LNCAP (cell line): ENCODE measurements around the gene PDLIM7.
A peak's percentile ranks its signal among the peaks of the same experiment; 100 is the strongest.

Experiments used
- TF ChIP-seq, protein P1 (sequence below): fragments of 450-650 bp; IDR thresholded peaks from 2 replicates; pipeline ENCODE4 v1.5.1; 2017; ENCODE audit warnings: mild to moderate bottlenecking

PDLIM7 gene

DNA sequence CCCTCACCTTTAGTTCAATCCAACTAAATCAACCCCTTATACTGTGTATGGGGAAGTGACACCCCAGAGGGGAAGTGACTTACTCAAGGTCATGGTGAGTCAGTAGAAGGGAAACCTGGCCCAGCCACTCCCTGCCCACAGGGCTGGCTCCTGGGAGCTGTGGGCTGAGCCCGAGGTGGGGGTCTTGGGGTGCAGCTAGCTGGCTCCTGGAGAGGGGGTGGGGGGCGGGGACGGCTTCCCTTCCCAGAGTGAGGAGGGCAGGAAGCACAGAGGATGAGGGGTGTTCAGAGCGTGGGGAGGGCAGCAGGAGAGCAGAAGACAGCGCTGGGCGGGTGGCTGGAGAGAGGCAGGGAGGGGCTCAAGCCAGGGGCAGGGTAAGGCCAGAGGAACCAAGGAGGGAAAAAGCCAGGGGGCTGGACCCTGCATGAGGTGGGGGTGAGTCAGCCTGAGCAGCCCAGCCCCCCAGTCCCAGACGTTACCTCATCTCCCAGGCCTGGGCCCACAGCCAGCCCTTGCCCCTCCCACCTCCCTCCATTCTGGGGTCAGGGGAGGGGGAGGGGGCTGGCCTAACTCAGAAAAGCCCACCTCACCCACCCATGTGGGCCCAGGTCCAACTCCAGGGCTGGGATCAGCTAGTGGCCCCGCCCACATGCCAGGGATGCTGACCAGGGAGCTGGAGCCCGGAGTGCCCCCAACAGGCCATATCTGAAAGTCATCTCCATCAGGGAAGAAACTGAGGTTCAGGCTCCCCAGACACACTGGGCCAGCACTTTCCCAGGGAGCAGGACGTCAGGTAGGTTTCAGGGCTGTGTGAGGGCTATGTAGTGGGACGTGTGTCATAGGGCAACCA, 2.8 kb downstream of the PDLIM7 start:
- TF ChIP-seq, protein P1, sequence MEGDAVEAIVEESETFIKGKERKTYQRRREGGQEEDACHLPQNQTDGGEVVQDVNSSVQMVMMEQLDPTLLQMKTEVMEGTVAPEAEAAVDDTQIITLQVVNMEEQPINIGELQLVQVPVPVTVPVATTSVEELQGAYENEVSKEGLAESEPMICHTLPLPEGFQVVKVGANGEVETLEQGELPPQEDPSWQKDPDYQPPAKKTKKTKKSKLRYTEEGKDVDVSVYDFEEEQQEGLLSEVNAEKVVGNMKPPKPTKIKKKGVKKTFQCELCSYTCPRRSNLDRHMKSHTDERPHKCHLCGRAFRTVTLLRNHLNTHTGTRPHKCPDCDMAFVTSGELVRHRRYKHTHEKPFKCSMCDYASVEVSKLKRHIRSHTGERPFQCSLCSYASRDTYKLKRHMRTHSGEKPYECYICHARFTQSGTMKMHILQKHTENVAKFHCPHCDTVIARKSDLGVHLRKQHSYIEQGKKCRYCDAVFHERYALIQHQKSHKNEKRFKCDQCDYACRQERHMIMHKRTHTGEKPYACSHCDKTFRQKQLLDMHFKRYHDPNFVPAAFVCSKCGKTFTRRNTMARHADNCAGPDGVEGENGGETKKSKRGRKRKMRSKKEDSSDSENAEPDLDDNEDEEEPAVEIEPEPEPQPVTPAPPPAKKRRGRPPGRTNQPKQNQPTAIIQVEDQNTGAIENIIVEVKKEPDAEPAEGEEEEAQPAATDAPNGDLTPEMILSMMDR, result 0 out of 2 replicates have a peak, but pooled peaks have one; percentile 20

DNA sequence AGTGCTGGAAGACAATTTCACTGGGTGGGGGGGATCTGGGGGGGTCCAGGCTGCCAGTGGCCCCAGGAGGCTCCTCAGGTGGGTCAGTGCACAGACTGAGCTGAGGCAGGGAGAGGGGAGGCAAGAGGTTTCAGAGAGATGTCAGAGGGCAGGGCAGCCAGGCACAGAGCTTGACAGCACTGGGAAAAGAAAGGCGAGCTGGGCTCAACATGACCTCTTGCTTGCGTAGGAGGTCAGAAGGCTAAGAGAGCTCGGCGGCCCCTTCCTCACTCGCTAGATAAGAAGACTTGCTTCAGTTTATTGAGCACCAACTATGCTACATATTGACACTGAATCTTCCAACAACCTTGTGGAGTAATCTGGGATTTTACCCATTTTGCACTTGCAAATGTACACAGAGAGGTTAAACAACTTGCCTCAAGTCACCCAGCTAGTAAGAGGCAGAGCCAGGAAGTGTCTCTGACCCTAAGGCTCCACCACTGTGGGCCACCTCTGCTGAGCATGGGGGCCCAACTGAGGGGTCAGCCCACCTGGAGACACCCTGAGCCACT, 3.5 kb downstream of the PDLIM7 start:
- TF ChIP-seq, protein P1, result no peak

- TF ChIP-seq, protein P1, result no peak
Measured at GRCh38 chr5:177492841-177493240, 4.6 kb downstream of the PDLIM7 start.

DNA sequence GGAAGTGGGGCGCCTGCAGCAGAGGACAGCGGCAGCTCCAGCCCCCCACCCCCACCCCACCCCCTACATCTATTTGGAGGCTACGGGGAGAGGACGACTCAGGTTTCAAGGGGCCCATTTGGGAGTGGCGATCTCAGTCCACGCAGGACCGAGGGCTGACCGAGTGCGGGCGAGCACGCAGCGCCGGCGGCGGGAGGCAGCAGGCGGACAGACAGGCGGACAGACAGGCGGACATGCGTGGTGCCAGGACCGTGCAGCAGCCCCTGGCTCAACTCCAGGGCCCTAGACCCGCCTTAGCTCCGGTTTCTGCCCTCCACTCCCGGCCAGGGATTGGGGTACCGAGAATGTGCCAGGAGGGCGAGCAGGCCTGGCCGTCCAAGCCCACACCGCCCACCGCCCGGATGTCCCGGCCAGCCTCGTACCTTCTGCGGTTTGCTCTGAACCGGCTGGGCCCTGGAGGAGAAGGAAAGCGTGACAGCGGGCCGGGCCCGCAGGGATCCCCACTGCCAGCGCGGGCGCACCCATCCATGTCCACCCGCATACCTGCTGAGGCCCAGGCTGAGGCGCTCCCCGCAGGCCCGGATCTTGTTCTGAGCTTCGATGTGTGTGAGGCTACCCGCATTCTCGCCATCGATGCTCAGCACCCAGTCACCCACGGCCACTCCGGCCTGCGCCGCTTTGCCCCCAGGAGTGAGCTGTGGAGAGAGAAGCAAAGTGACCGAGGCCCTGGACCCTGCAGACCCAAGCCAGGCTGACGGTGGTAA, 5.2 kb downstream of the PDLIM7 start:
- TF ChIP-seq, protein P1, result no peak

- TF ChIP-seq, protein P1, result peak; percentile 67
Measured at GRCh38 chr5:177491429-177491945, 5.9 kb downstream of the PDLIM7 start.

- TF ChIP-seq, protein P1, result no peak
Measured at GRCh38 chr5:177490992-177491391, 6.4 kb downstream of the PDLIM7 start.

DNA sequence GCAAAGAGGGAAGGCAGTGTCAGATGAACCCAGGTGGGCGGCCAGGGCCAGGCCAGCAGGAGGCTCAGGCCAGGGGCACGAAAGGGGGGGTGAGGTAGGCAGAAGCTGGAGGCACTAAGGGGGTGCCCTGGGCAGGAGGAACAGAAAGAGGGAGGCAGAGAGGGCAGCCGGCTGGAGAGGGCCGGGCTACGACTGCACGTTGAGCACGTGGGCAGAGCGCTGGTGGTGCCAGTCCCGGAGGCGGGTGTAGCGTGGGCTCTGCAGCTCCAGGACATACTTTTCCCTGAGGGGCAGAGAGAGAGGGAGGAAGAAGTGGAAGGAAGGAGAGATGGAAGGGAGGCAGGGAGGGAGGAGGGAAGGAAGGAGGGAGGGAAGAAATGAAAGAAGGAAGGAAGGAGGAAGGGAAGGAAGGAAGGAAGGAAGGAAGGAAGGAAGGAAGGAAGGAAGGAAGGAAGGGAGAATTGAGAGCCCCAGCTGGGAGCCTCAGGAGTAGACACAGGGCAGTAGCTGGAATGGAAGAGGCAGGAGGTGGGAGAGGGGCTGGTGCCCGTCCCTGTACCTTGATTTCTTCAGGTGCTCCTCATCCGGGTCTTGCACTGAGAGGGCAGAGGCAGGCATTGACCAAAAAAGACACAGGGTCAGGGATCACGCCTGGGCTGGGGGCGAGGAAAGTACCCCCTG, 7.0 kb downstream of the PDLIM7 start:
- TF ChIP-seq, protein P1, result no peak
